K562 (cell line): Measurements from ENCODE around the gene ATP5PO. TPM values are rescaled to one million over a fixed set of nuclear protein-coding genes. Genes with fewer than 3 reads are reported as not detected.
A peak's percentile ranks its signal among the peaks of the same experiment; 100 is the strongest.

Experiments used
- ATAC-seq: fragments of 200-7000 bp; cut with Tn5 transposase; 3 replicates; pipeline ENCODE4 v1.9.1; 2020; ENCODE audit warnings: moderate library complexity
- BruUV-seq: library from RNA; stranded (reverse); fragments of 400-500 nt; replicated peaks from 2 replicates; lab custom pipeline; 2021; lab: Mats Ljungman, UMichigan
- CTCF ChIA-PET: fragments of 300-600 bp; formaldehyde crosslinking; extraction: SDS; loops from one replicate; lab custom pipeline; 2021; ENCODE audit warnings: low intra/inter-chr PET ratio; lab: Yijun Ruan, JAX
- POLR2A ChIA-PET: fragments of 300-600, 350-650 bp; sonication (Branson Sonifier 250); formaldehyde crosslinking; extraction: SDS; loops from one replicate; lab custom pipeline; 2021; ENCODE audit warnings: antibody characterized with exemption, inconsistent platforms; lab: Yijun Ruan, JAX
- DNase-seq, 4 experiments: peaks; one replicate each; pipeline versions ENCODE4 v3.0.0 to v3.0.0-alpha.2; 2011 to 2018; ENCODE audit warnings: low spot score in 3 of 4, mixed read lengths in 3 of 4; ENCODE audit errors: extremely low read depth in 1 of 4
- FAIRE-seq: peaks from 2 replicates; lab custom pipeline; 2011; peaks lifted over from hg19 to GRCh38; lab: Jason Lieb, UNC
- H2AFZ ChIP-seq: 2 replicates; pipeline ENCODE4 v1.6.0; 2011; ENCODE audit warnings: low read depth, low read length, control low read depth, inconsistent platforms
- H3K27ac ChIP-seq: fragments of 200-600 bp; 3 replicates; pipeline ENCODE4 v1.8.0; 2011; ENCODE audit warnings: low read depth, mild to moderate bottlenecking, control low read depth, inconsistent platforms, low read length, moderate library complexity, mixed read lengths; ENCODE audit errors: extremely low read depth
- H3K27me3 ChIP-seq, 2 experiments: fragments of 300-600 bp in 1 of 2; 2 replicates in 1 of 2; 3 replicates in 1 of 2; pipeline versions ENCODE4 v1.6.0 to v1.8.0; 2011; ENCODE audit warnings: inconsistent platforms in 2 of 2, low read length in 2 of 2, mild to moderate bottlenecking in 1 of 2, mixed read lengths in 1 of 2, moderate library complexity in 1 of 2; ENCODE audit not compliant: control insufficient read depth in 2 of 2, insufficient read depth in 2 of 2
- H3K36me3 ChIP-seq: fragments of 300-600 bp; 3 replicates; pipeline ENCODE4 v1.8.0; 2011; ENCODE audit warnings: mild to moderate bottlenecking, low read length, inconsistent platforms; ENCODE audit not compliant: control insufficient read depth, insufficient read depth
- H3K4me1 ChIP-seq, 2 experiments: fragments of 200-600 bp in 1 of 2; replicated peaks in 1 of 2; 2 replicates in 1 of 2; 3 replicates in 1 of 2; pipeline versions ENCODE4 v1.5.1 to v1.8.0; 2011; ENCODE audit warnings: inconsistent platforms in 2 of 2, low read length in 2 of 2, mild to moderate bottlenecking in 1 of 2, mixed read lengths in 1 of 2, moderate library complexity in 1 of 2; ENCODE audit not compliant: control insufficient read depth in 2 of 2, insufficient read depth in 2 of 2
- H3K4me2 ChIP-seq: 2 replicates; pipeline ENCODE4 v1.6.1; 2011; ENCODE audit warnings: low read length, control low read depth, inconsistent platforms, mixed read lengths; ENCODE audit not compliant: insufficient read depth
- H3K4me3 ChIP-seq: fragments of 200-600 bp; sonication (generic), shearing (Covaris generic); 2 replicates; pipeline ENCODE4 v1.5.1; 2016; ENCODE audit warnings: control low read depth, inconsistent platforms
- H3K79me2 ChIP-seq: fragments of 200-600 bp; 3 replicates; pipeline ENCODE4 v1.8.0; 2011; ENCODE audit warnings: low read length, inconsistent platforms; ENCODE audit not compliant: control insufficient read depth, insufficient read depth
- H3K9ac ChIP-seq, 2 experiments: 2 replicates each; pipeline versions ENCODE4 v1.6.0 to v1.6.1; 2011; ENCODE audit warnings: low read depth in 2 of 2, low read length in 2 of 2, control low read depth in 1 of 2, inconsistent platforms in 1 of 2, mild to moderate bottlenecking in 1 of 2, mixed read lengths in 1 of 2; ENCODE audit not compliant: insufficient read depth in 1 of 2
- H3K9me1 ChIP-seq: one replicate; pipeline ENCODE4 v1.6.0; 2011; ENCODE audit warnings: inconsistent platforms, mild to moderate bottlenecking, low read length, moderate library complexity; ENCODE audit not compliant: control insufficient read depth, insufficient read depth
- H3K9me3 ChIP-seq: replicated peaks from 2 replicates; pipeline ENCODE4 v1.5.1; 2011; ENCODE audit warnings: low read depth, low read length, inconsistent platforms; ENCODE audit not compliant: control insufficient read depth, insufficient read depth
- H4K20me1 ChIP-seq: replicated peaks from 2 replicates; pipeline ENCODE4 v1.6.1; 2011; ENCODE audit warnings: low read length, inconsistent platforms, mixed read lengths; ENCODE audit not compliant: control insufficient read depth, insufficient read depth
- BCL6 ChIP-seq: fragments of 250-450 bp; sonication (Bioruptor Pico); IDR thresholded peaks from 2 replicates; pipeline ENCODE4 v1.4.0; 2020
- CBX2 ChIP-seq: fragments of 200-600 bp; sonication (generic); IDR thresholded peaks from one replicate; pipeline ENCODE4 v1.6.1; 2012; ENCODE audit warnings: mild to moderate bottlenecking, low read length, inconsistent platforms; ENCODE audit not compliant: insufficient read depth, poor library complexity, severe bottlenecking
- ESRRA ChIP-seq: fragments of 450-650 bp; IDR thresholded peaks from 2 replicates; pipeline ENCODE4 v1.6.1; 2014; ENCODE audit warnings: low read depth, mild to moderate bottlenecking, moderate library complexity, borderline replicate concordance
- ETV6 ChIP-seq, 3 experiments: fragments of 150-350 bp in 1 of 3; sonication (generic) in 1 of 3; formaldehyde crosslinking in 1 of 3; IDR thresholded peaks; 2 replicates each; pipeline versions ENCODE4 v1.6.1 to v1.8.0; 2014 to 2022; ENCODE audit warnings: borderline replicate concordance in 2 of 3, low read depth in 2 of 3, antibody characterized with exemption in 1 of 3, low read length in 1 of 3, mild to moderate bottlenecking in 1 of 3, missing genetic modification reagents in 1 of 3
- EZH2 ChIP-seq: IDR thresholded peaks from 2 replicates; pipeline ENCODE4 v1.6.1; 2012; ENCODE audit warnings: low read depth, mild to moderate bottlenecking, inconsistent platforms, low read length, borderline replicate concordance
- HEY1 ChIP-seq: fragments of 250-450 bp; sonication (Bioruptor Pico); IDR thresholded peaks from 2 replicates; pipeline ENCODE4 v1.5.0; 2020; ENCODE audit warnings: mild to moderate bottlenecking, moderate library complexity, borderline replicate concordance
- HSF4 ChIP-seq: fragments of 250-450 bp; sonication (Bioruptor Pico); IDR thresholded peaks from 2 replicates; pipeline ENCODE4 v2.1.2; 2022; ENCODE audit warnings: mild to moderate bottlenecking, moderate library complexity, borderline replicate concordance
- MAZ ChIP-seq, 2 experiments: fragments of 450-650 bp in 1 of 2; sonication (generic) in 1 of 2; formaldehyde crosslinking; IDR thresholded peaks in 1 of 2; conservative IDR thresholded peaks in 1 of 2; 2 replicates each; pipeline versions ENCODE4 v1.4.0 to v1.5.0; 2020; ENCODE audit warnings: mild to moderate bottlenecking in 1 of 2, missing genetic modification reagents in 1 of 2
- MCM3 ChIP-seq: fragments of 450-650 bp; IDR thresholded peaks from 2 replicates; pipeline ENCODE4 v1.6.1; 2016
- NR2F6 ChIP-seq: fragments of 450-650 bp; formaldehyde crosslinking; IDR thresholded peaks from 2 replicates; pipeline ENCODE4 v1.4.0; 2020; ENCODE audit warnings: mild to moderate bottlenecking
- POLR2B ChIP-seq: fragments of 450-650 bp; IDR thresholded peaks from 2 replicates; pipeline ENCODE4 v1.6.1; 2018; ENCODE audit warnings: low read depth; ENCODE audit not compliant: partially characterized antibody
- PREB ChIP-seq: sonication (generic); formaldehyde crosslinking; IDR thresholded peaks from 2 replicates; pipeline ENCODE4 v1.8.1; 2023; ENCODE audit warnings: mild to moderate bottlenecking, missing genetic modification reagents
- USF2 ChIP-seq: sonication (generic); formaldehyde crosslinking; IDR thresholded peaks from 2 replicates; pipeline ENCODE4 v1.5.0; 2020; ENCODE audit warnings: missing genetic modification reagents
- ZNF197 ChIP-seq: fragments of 200-800 bp; sonication (Bioruptor generic); IDR thresholded peaks from 2 replicates; pipeline ENCODE4 v1.6.1; 2016; ENCODE audit warnings: low read depth, missing genetic modification characterization, missing compliant biosample characterization
- ZNF408 ChIP-seq: fragments of 250-450 bp; sonication (Bioruptor Pico); IDR thresholded peaks from 2 replicates; pipeline ENCODE4 v1.4.0; 2020; ENCODE audit warnings: low read depth, mild to moderate bottlenecking, moderate library complexity
- WGBS: fragments of 100-300 bp; shearing (Covaris generic); methylation state at CpG from one replicate; pipeline ENCODE4 v1.1.6; 2016; ENCODE audit warnings: low coverage, mixed read lengths; ENCODE audit not compliant: insufficient coverage; ENCODE audit errors: missing lambda C conversion rate; 5-methylcytosine and 5-hydroxymethylcytosine counted together
- in situ Hi-C: fragments of 300-500 bp; cut with MboI; formaldehyde crosslinking; loops from 4 replicates; pipeline ENCODE4 v1.15.0; 2018; ENCODE audit warnings: inconsistent platforms, mixed read lengths
- intact Hi-C: fragments of 100-400 bp; cut with micrococcal nuclease; formaldehyde crosslinking; loops from 2 replicates; pipeline ENCODE4 v1.14.2; 2022
- polyA plus RNA-seq, 8 experiments: library from polyadenylated mRNA; depleted of rRNA in 4 of 8; stranded (reverse) in 5 of 8; unstranded in 3 of 8; fragments of >200 nt; fragmentation: Nextera tagmentation in 2 of 8; fragmentation: Illumina TruSeq in 1 of 8; extraction: Ambion mirVana in 2 of 8; extraction: Trizol in 1 of 8; gene quantifications; 2 replicates each; pipeline versions ENCODE4 v1.2.1 to v1.2.3, GENCODE V29; 2011 to 2014; ENCODE audit warnings: inconsistent platforms in 1 of 8, missing spikeins in 1 of 8
- total RNA-seq, 7 experiments: library from RNA; depleted of rRNA in 6 of 7; stranded (reverse); fragments of >200 nt in 6 of 7; fragmentation: Illumina TruSeq in 2 of 7; extraction: Trizol in 2 of 7; gene quantifications; 2 replicates each; pipeline versions ENCODE4 v1.2.1 to v1.2.3, GENCODE V29; 2011 to 2021; ENCODE audit warnings: low replicate concordance in 1 of 7
- TF ChIP-seq, protein P1 (sequence below): fragments of 150-350 bp; conservative IDR thresholded peaks from 2 replicates; pipeline ENCODE4 v1.6.1; 2014; ENCODE audit warnings: low read length

ATP5PO gene
- total and polyA plus RNA-seq, 9 of the 15 experiments (the other 6 are each of a cell fraction or from before 2014, with no cell fraction given): 367 to 2,722 (median 808) TPM

- POLR2A ChIA-PET: interaction anchor here (0.8 to 1.9 kb wide), 4 partner anchors 10 to 24 kb away, joined by 3 to 10 read pairs (median 4); partner anchors contain the start of gene ATP5PO
- H3K36me3 ChIP-seq: peaks cover 51% of the 10 kb centered on the region
- no peaks in the 10 kb centered on the region for H3K9me1 ChIP-seq
- no peak overlapping the region for H2AFZ ChIP-seq
- no TSS peak for BruUV-seq
- no peak overlapping the region for H3K4me3 ChIP-seq
- peak in 2 of 4 experiments; percentile 44 to 71 for DNase-seq
- H3K9me3 ChIP-seq: no peaks in the 10 kb centered on the region
- in situ Hi-C loops (no loop called here), intact Hi-C loops (no loop called here)
- no peaks in the 10 kb centered on the region for H3K27me3 ChIP-seq
- FAIRE-seq: peak; percentile 55
- 81% methylated on average over 13 of the region's 13 CpGs for WGBS
- H4K20me1 ChIP-seq: 0 out of 2 replicates have a peak, but pooled peaks cover 4% of the 10 kb centered on the region
- H3K27ac ChIP-seq: no peak overlapping the region
- no peak overlapping the region for H3K4me2 ChIP-seq
- peaks cover 6% of the 10 kb centered on the region in 2 experiments; a peak in 3 of 5 replicates for H3K4me1 ChIP-seq
- peak; percentile 85 for ATAC-seq
- H3K79me2 ChIP-seq: no peaks in the 10 kb centered on the region
- peak overlapping the region in 1 of 2 experiments; percentile 45; a peak in 1 of 4 replicates for H3K9ac ChIP-seq
- CTCF ChIA-PET: interaction anchor here (0.8 kb wide), 1 partner anchor 701 kb away, joined by 3 read pairs; no protein-coding TSS in a partner anchor
- no peak for TF ChIP-seq NR2F6
- TF ChIP-seq, protein P1, sequence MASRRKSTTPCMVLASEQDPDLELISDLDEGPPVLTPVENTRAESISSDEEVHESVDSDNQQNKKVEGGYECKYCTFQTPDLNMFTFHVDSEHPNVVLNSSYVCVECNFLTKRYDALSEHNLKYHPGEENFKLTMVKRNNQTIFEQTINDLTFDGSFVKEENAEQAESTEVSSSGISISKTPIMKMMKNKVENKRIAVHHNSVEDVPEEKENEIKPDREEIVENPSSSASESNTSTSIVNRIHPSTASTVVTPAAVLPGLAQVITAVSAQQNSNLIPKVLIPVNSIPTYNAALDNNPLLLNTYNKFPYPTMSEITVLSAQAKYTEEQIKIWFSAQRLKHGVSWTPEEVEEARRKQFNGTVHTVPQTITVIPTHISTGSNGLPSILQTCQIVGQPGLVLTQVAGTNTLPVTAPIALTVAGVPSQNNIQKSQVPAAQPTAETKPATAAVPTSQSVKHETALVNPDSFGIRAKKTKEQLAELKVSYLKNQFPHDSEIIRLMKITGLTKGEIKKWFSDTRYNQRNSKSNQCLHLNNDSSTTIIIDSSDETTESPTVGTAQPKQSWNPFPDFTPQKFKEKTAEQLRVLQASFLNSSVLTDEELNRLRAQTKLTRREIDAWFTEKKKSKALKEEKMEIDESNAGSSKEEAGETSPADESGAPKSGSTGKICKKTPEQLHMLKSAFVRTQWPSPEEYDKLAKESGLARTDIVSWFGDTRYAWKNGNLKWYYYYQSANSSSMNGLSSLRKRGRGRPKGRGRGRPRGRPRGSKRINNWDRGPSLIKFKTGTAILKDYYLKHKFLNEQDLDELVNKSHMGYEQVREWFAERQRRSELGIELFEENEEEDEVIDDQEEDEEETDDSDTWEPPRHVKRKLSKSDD: no peak
- no peak for TF ChIP-seq BCL6 (CRISPR knock-in tag)
- no peak for TF ChIP-seq HEY1
- no peak for TF ChIP-seq CBX2
- TF ChIP-seq MCM3: no peak
- no peak for TF ChIP-seq PREB (CRISPR knock-in tag)
- no peak for TF ChIP-seq ZNF408 (CRISPR knock-in tag)
- TF ChIP-seq ZNF197 (CRISPR knock-in tag): no peak
- TF ChIP-seq USF2 (CRISPR knock-in tag): peak; percentile 77
- no peak for TF ChIP-seq ETV6 (IDR thresholded peaks at IDR 0.05; ENCODE audit: borderline replicate concordance in 1 of 2, low read depth in 2 of 2, low read length in 1 of 2)
- no peak for TF ChIP-seq ETV6 (CRISPR knock-in tag; IDR thresholded peaks at IDR 0.05; ENCODE audit: borderline replicate concordance)
- TF ChIP-seq EZH2: no peak
- no peak for TF ChIP-seq HSF4
- peak; percentile 31 for TF ChIP-seq POLR2B
- peak in 1 of 2 experiments; percentile 28; a peak in 1 of 4 replicates for TF ChIP-seq MAZ (CRISPR knock-in tag; conservative IDR thresholded peaks at IDR 0.05 in 1 of 2, IDR thresholded peaks at IDR 0.05 in 1 of 2)
- no peak for TF ChIP-seq ESRRA
Measured at GRCh38 chr21:33901412-33902288, 14.0 kb downstream of the ATP5PO start.
